SK-N-SH (cell line): ENCODE data around the gene SDK1. TPM values are rescaled to one million over a fixed set of nuclear protein-coding genes. Genes with fewer than 3 reads are reported as not detected.

Experiments
- CTCF ChIA-PET: fragments of 300-600, 350-600 bp; formaldehyde crosslinking; extraction: SDS; loops from one replicate; lab custom pipeline; 2021; lab: Yijun Ruan, JAX
- POLR2A ChIA-PET: fragments of 350-600 bp; sonication (Branson Sonifier 250); formaldehyde crosslinking; extraction: SDS; loops from one replicate; lab custom pipeline; 2020; ENCODE audit warnings: antibody characterized with exemption, inconsistent platforms; lab: Yijun Ruan, JAX
- DNase-seq: peaks from one replicate; pipeline ENCODE4 v3.0.0; 2012
- H2AFZ ChIP-seq: fragments of 200-600 bp; sonication (generic); 2 replicates; pipeline ENCODE4 v1.8.1; 2016; ENCODE audit warnings: antibody characterized with exemption, mild to moderate bottlenecking, low read depth
- H3F3A ChIP-seq: fragments of 200-600 bp; sonication (generic); replicated peaks from 2 replicates; pipeline ENCODE3; 2016; ENCODE audit warnings: antibody characterized with exemption, mild to moderate bottlenecking; ENCODE audit not compliant: insufficient read depth
- H3K27ac ChIP-seq, 2 experiments: fragments of 200-500 bp in 1 of 2; fragments of 200-600 bp in 1 of 2; sonication (Bioruptor generic) in 1 of 2; sonication (generic), shearing (Covaris generic) in 1 of 2; 2 replicates each; pipeline versions ENCODE4 v1.5.1 to v1.6.1; 2014 to 2016; ENCODE audit warnings: low read depth in 2 of 2, inconsistent platforms in 1 of 2, low read length in 1 of 2, mild to moderate bottlenecking in 1 of 2, mixed read lengths in 1 of 2
- H3K27me3 ChIP-seq: fragments of 200-600 bp; sonication (generic), shearing (Covaris generic); 2 replicates; pipeline ENCODE4 v1.6.1; 2016; ENCODE audit warnings: mixed run types; ENCODE audit not compliant: insufficient read depth
- H3K36me3 ChIP-seq, 2 experiments: fragments of 200-500 bp in 1 of 2; fragments of 200-600 bp in 1 of 2; sonication (Bioruptor generic) in 1 of 2; sonication (generic) in 1 of 2; replicated peaks in 1 of 2; 2 replicates each; pipeline versions ENCODE3 to v1.5.1; 2014 to 2016; ENCODE audit warnings: low read length in 1 of 2, mild to moderate bottlenecking in 1 of 2; ENCODE audit not compliant: insufficient read depth in 2 of 2, control insufficient read depth in 1 of 2
- H3K4me1 ChIP-seq, 2 experiments: fragments of 200-500 bp in 1 of 2; fragments of 200-600 bp in 1 of 2; sonication (Bioruptor generic) in 1 of 2; sonication (generic), shearing (Covaris generic) in 1 of 2; 2 replicates each; pipeline versions ENCODE4 v1.5.1 to v1.6.1; 2014 to 2016; ENCODE audit warnings: low read depth in 1 of 2, low read length in 1 of 2, mixed run types in 1 of 2; ENCODE audit not compliant: insufficient read depth in 2 of 2, control insufficient read depth in 1 of 2
- H3K4me2 ChIP-seq: fragments of 200-600 bp; sonication (generic), shearing (Covaris generic); 2 replicates; pipeline ENCODE4 v1.6.1; 2017; ENCODE audit warnings: mixed run types
- H3K4me3 ChIP-seq, 2 experiments: fragments of 200-500 bp in 1 of 2; fragments of 200-600 bp in 1 of 2; sonication (Bioruptor generic) in 1 of 2; sonication (generic), shearing (Covaris generic) in 1 of 2; 2 replicates each; pipeline versions ENCODE4 v1.5.1 to v1.8.1; 2014 to 2016; ENCODE audit warnings: low read depth in 2 of 2, inconsistent platforms in 1 of 2, low read length in 1 of 2, mild to moderate bottlenecking in 1 of 2, mixed read lengths in 1 of 2, moderate library complexity in 1 of 2
- H3K79me2 ChIP-seq: fragments of 200-600 bp; sonication (generic); 2 replicates; pipeline ENCODE4 v1.8.1; 2017; ENCODE audit warnings: mild to moderate bottlenecking; ENCODE audit not compliant: insufficient read depth
- H3K9ac ChIP-seq: fragments of 200-600 bp; sonication (generic); 2 replicates; pipeline ENCODE4 v1.6.1; 2017; ENCODE audit warnings: mixed run types
- H3K9me2 ChIP-seq: fragments of 200-600 bp; sonication (generic); 2 replicates; pipeline ENCODE4 v1.6.1; 2017; ENCODE audit warnings: mixed run types
- H3K9me3 ChIP-seq: fragments of 200-600 bp; sonication (generic); 2 replicates; pipeline ENCODE4 v1.6.1; 2017; ENCODE audit warnings: mixed run types, mild to moderate bottlenecking, moderate library complexity
- H4K20me1 ChIP-seq: fragments of 200-600 bp; sonication (generic); 2 replicates; pipeline ENCODE4 v1.6.1; 2017; ENCODE audit warnings: mild to moderate bottlenecking, mixed run types; ENCODE audit not compliant: insufficient read depth
- CTCF ChIP-seq: fragments of 200-600 bp; sonication (generic); IDR thresholded peaks from 2 replicates; pipeline ENCODE4 v1.6.1; 2017; ENCODE audit warnings: antibody characterized with exemption, mild to moderate bottlenecking, moderate library complexity
- ELF1 ChIP-seq: IDR thresholded peaks from 2 replicates; pipeline ENCODE4 v1.4.0; 2012
- FOXM1 ChIP-seq: IDR thresholded peaks from 2 replicates; pipeline ENCODE4 v1.4.0; 2012; ENCODE audit warnings: low read depth, mild to moderate bottlenecking
- MXI1 ChIP-seq: IDR thresholded peaks from 2 replicates; pipeline ENCODE4 v1.6.1; 2012; ENCODE audit warnings: mild to moderate bottlenecking, low read depth, low read length, improper control_type of control experiment
- NRF1 ChIP-seq: IDR thresholded peaks from 2 replicates; pipeline ENCODE4 v1.6.1; 2012; ENCODE audit warnings: low read depth, mild to moderate bottlenecking, low read length
- RFX5 ChIP-seq: IDR thresholded peaks from 2 replicates; pipeline ENCODE4 v1.6.1; 2012; ENCODE audit warnings: mild to moderate bottlenecking, improper control_type of control experiment, low read length
- SIN3A ChIP-seq: IDR thresholded peaks from 2 replicates; pipeline ENCODE4 v1.6.1; 2012; ENCODE audit warnings: low read depth, mild to moderate bottlenecking, low read length, moderate library complexity, borderline replicate concordance
- SMC3 ChIP-seq: IDR thresholded peaks from 2 replicates; pipeline ENCODE4 v1.6.1; 2012; ENCODE audit warnings: low read depth, low read length, improper control_type of control experiment
- TAF1 ChIP-seq: IDR thresholded peaks from 2 replicates; pipeline ENCODE4 v1.6.1; 2012; ENCODE audit warnings: low read depth, mild to moderate bottlenecking, low read length, moderate library complexity, borderline replicate concordance
- WGBS: methylation state at CpG from one replicate; pipeline ENCODE4 v1.1.6; 2017; ENCODE audit warnings: low lambda C conversion rate; 5-methylcytosine and 5-hydroxymethylcytosine counted together
- polyA plus RNA-seq, 3 experiments: library from polyadenylated mRNA; depleted of rRNA; stranded (reverse); fragments of >200 nt; gene quantifications; 2 replicates each; pipeline ENCODE4 v1.2.3, GENCODE V29; 2012
- TF ChIP-seq, protein P1 (sequence below): IDR thresholded peaks from 2 replicates; pipeline ENCODE4 v1.6.1; 2012; ENCODE audit warnings: mild to moderate bottlenecking, low read depth, low read length, moderate library complexity

Gene SDK1
- polyA plus RNA-seq, 1 of the 3 experiments (the other 2 are of a cell fraction): 1.2 TPM

DNA sequence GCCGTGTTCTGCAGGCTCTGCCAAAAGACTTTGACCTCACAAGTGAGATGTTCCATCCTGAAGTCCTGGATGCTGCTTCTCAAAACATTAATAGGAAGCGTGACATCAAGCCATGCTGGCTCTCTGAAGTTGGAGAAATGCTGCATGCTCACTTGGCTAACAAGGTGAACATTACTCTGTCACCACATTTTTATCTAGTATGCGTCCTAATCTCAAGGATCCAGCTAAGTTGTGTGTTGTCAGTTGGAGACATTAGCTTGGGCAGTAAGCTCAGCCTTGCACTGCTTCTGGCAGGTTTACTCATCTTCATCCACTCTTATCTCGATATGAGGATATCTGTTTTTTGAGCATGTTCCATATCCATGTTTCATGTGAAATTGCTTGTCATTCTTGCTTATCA is 165.2 kb downstream of the SDK1 start:
- TF ChIP-seq, protein P1, sequence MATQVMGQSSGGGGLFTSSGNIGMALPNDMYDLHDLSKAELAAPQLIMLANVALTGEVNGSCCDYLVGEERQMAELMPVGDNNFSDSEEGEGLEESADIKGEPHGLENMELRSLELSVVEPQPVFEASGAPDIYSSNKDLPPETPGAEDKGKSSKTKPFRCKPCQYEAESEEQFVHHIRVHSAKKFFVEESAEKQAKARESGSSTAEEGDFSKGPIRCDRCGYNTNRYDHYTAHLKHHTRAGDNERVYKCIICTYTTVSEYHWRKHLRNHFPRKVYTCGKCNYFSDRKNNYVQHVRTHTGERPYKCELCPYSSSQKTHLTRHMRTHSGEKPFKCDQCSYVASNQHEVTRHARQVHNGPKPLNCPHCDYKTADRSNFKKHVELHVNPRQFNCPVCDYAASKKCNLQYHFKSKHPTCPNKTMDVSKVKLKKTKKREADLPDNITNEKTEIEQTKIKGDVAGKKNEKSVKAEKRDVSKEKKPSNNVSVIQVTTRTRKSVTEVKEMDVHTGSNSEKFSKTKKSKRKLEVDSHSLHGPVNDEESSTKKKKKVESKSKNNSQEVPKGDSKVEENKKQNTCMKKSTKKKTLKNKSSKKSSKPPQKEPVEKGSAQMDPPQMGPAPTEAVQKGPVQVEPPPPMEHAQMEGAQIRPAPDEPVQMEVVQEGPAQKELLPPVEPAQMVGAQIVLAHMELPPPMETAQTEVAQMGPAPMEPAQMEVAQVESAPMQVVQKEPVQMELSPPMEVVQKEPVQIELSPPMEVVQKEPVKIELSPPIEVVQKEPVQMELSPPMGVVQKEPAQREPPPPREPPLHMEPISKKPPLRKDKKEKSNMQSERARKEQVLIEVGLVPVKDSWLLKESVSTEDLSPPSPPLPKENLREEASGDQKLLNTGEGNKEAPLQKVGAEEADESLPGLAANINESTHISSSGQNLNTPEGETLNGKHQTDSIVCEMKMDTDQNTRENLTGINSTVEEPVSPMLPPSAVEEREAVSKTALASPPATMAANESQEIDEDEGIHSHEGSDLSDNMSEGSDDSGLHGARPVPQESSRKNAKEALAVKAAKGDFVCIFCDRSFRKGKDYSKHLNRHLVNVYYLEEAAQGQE: no peak
- TF ChIP-seq CTCF (no peak), ELF1 (no peak), NRF1 (no peak), MXI1 (no peak), RFX5 (no peak), SMC3 (no peak)
- no peaks in the 10 kb centered on the region for H4K20me1 ChIP-seq
- no peaks in the 10 kb centered on the region for H3K36me3 ChIP-seq
- WGBS: 82% methylated on average over 4 of the region's 4 CpGs
- no peaks in the 10 kb centered on the region for H3F3A ChIP-seq
- H3K4me3 ChIP-seq: no peak overlapping the region
- POLR2A ChIA-PET: no interaction called here
- H3K9ac ChIP-seq: no peak overlapping the region
- H3K27me3 ChIP-seq: no peaks in the 10 kb centered on the region
- CTCF ChIA-PET: interaction anchor here (1.0 to 1.1 kb wide), 2 partner anchors 9 to 23 kb away, joined by 3 read pairs; no protein-coding TSS in a partner anchor
- no peak for DNase-seq
- no peaks in the 10 kb centered on the region for H3K79me2 ChIP-seq
- H3K27ac ChIP-seq: no peak overlapping the region
- H3K4me1 ChIP-seq: peaks cover 0 to 2% of the 10 kb centered on the region in 2 experiments; a peak in 1 of 4 replicates
- H2AFZ ChIP-seq: no peak overlapping the region
- no peaks in the 10 kb centered on the region for H3K9me2 ChIP-seq
- no peaks in the 10 kb centered on the region for H3K9me3 ChIP-seq
- H3K4me2 ChIP-seq: no peak overlapping the region

GRCh38 chr7:3469641-3470040 is 168.6 kb downstream of the SDK1 start:
- Histone ChIP-seq H3K79me2 (no peaks in the 10 kb centered on the region), H2AFZ (no peak overlapping the region), H3K9me2 (no peaks in the 10 kb centered on the region)
- CTCF ChIA-PET: interaction anchor here (0.6 to 1.0 kb wide), 4 partner anchors 12 to 150 kb away, joined by 3 to 4 read pairs (median 3); no protein-coding TSS in a partner anchor
- TF ChIP-seq, protein P1: no peak
- TF ChIP-seq FOXM1 (no peak), TAF1 (no peak), SIN3A (no peak)
- TF ChIP-seq, all 33 proteins: peak for 0
- Histone ChIP-seq H3K9ac (no peak overlapping the region), H3K27ac (no peak overlapping the region), H3F3A (no peaks in the 10 kb centered on the region), H3K27me3 (no peaks in the 10 kb centered on the region), H3K4me3 (no peak overlapping the region), H3K9me3 (no peaks in the 10 kb centered on the region), H3K4me2 (no peak overlapping the region), H4K20me1 (no peaks in the 10 kb centered on the region), H3K4me1 (no peaks in the 10 kb centered on the region), H3K36me3 (no peaks in the 10 kb centered on the region)
- POLR2A ChIA-PET: no interaction called here
- WGBS: 67% methylated on average over 3 of the region's 3 CpGs
- no peak for DNase-seq
